GM12878 (cell line): ENCODE measurements around the gene SMIM35.

ENCODE experiments used
- BHLHE40 ChIP-seq, 2 experiments: fragments of 450-650 bp in 1 of 2; IDR thresholded peaks; 2 replicates each; pipeline ENCODE4 v1.6.1; 2011 to 2017; ENCODE audit warnings: low read depth in 2 of 2, borderline replicate concordance in 1 of 2, improper control_type of control experiment in 1 of 2, low read length in 1 of 2, mild to moderate bottlenecking in 1 of 2
- CTCF ChIP-seq, 3 experiments: IDR thresholded peaks in 2 of 3; conservative IDR thresholded peaks in 1 of 3; 2 replicates each; pipeline ENCODE4 v1.5.1; 2011; ENCODE audit warnings: low read depth in 3 of 3, low read length in 3 of 3, mild to moderate bottlenecking in 3 of 3, control low read depth in 2 of 3, moderate library complexity in 2 of 3, inconsistent platforms in 1 of 3, mixed read lengths in 1 of 3; ENCODE audit not compliant: control insufficient read depth in 2 of 3, insufficient read depth in 1 of 3; ENCODE audit errors: extremely low read depth in 1 of 3
- ETV6 ChIP-seq, 2 experiments: fragments of 450-650 bp in 1 of 2; IDR thresholded peaks in 1 of 2; conservative IDR thresholded peaks in 1 of 2; 2 replicates each; pipeline ENCODE4 v1.6.1; 2014; ENCODE audit warnings: antibody characterized with exemption in 1 of 2, borderline replicate concordance in 1 of 2, low read depth in 1 of 2, mild to moderate bottlenecking in 1 of 2, moderate library complexity in 1 of 2
- POLR2AphosphoS2 ChIP-seq: IDR thresholded peaks from 2 replicates; pipeline ENCODE4 v1.6.1; 2011; ENCODE audit warnings: low read depth, mild to moderate bottlenecking, low read length, improper control_type of control experiment, moderate library complexity
- RFX5 ChIP-seq: IDR thresholded peaks from 2 replicates; pipeline ENCODE4 v1.6.1; 2011; ENCODE audit warnings: low read depth, low read length, improper control_type of control experiment
- ZNF592 ChIP-seq: fragments of 450-650 bp; IDR thresholded peaks from 2 replicates; pipeline ENCODE4 v1.6.1; 2017; ENCODE audit warnings: mild to moderate bottlenecking, moderate library complexity

- no peak for TF ChIP-seq ETV6 (conservative IDR thresholded peaks at IDR 0.05 in 1 of 2, IDR thresholded peaks at IDR 0.05 in 1 of 2; ENCODE audit: borderline replicate concordance in 1 of 2, low read depth in 1 of 2)
- no peak; the same call in 1 of the 2 replicates for TF ChIP-seq POLR2AphosphoS2
- no peak for TF ChIP-seq CTCF (IDR thresholded peaks at IDR 0.05 in 2 of 3, conservative IDR thresholded peaks at IDR 0.05 in 1 of 3; ENCODE audit: control insufficient read depth in 2 of 3, extremely low read depth in 1 of 3, insufficient read depth in 1 of 3, low read depth in 3 of 3, low read length in 3 of 3)
- no peak for TF ChIP-seq BHLHE40 (IDR thresholded peaks at IDR 0.05; ENCODE audit: borderline replicate concordance in 1 of 2, low read depth in 2 of 2, low read length in 1 of 2)
- no peak for TF ChIP-seq ZNF592
- no peak for TF ChIP-seq RFX5
Observed at GRCh38 chr11:118002010-118002540, 84.7 kb downstream of the SMIM35 start.
